Mesodermal cell (in vitro differentiated cells): ENCODE results near the gene DNAJB1.

Experiments used
- H3K27ac ChIP-seq: 2 replicates; pipeline ENCODE4 v1.7.0; 2013; ENCODE audit warnings: mild to moderate bottlenecking, low read depth, low read length, moderate library complexity; ENCODE audit not compliant: severe bottlenecking
- H3K36me3 ChIP-seq: 2 replicates; pipeline ENCODE4 v1.7.1; 2013; ENCODE audit warnings: mild to moderate bottlenecking, low read length, moderate library complexity; ENCODE audit not compliant: control insufficient read depth, insufficient read depth
- H3K4me1 ChIP-seq: one replicate; pipeline ENCODE4 v1.7.1; 2013; ENCODE audit warnings: mild to moderate bottlenecking, low read length; ENCODE audit not compliant: insufficient read depth, control insufficient read depth, poor library complexity, severe bottlenecking
- H3K4me3 ChIP-seq: 2 replicates; pipeline ENCODE4 v1.7.0; 2013; ENCODE audit warnings: low read length, control low read depth, mild to moderate bottlenecking; ENCODE audit not compliant: insufficient read depth, poor library complexity, severe bottlenecking; ENCODE audit errors: extremely low read depth
- H3K9me3 ChIP-seq: 2 replicates; pipeline ENCODE4 v1.7.1; 2013; ENCODE audit warnings: mild to moderate bottlenecking, low read length, moderate library complexity; ENCODE audit not compliant: control insufficient read depth
- WGBS, 2 experiments: methylation state at CpG; one replicate each; pipeline ENCODE4 v1.1.5; 2013; ENCODE audit warnings: missing lambda C conversion rate in 2 of 2; ENCODE audit not compliant: insufficient coverage in 2 of 2; 5-methylcytosine and 5-hydroxymethylcytosine counted together

Gene DNAJB1

GRCh38 chr19:14519245-14519859, 1.2 kb upstream of the DNAJB1 start:
- 94 to 97% methylated on average over 11 to 15 of the region's 22 CpGs for WGBS, 2 experiments
- H3K27ac ChIP-seq = peak overlapping the region; percentile 99
- no peak overlapping the region for H3K4me3 ChIP-seq
- H3K36me3 ChIP-seq = peaks cover 27% of the 10 kb centered on the region
- no peaks in the 10 kb centered on the region for H3K9me3 ChIP-seq
- H3K4me1 ChIP-seq = peaks cover 36% of the 10 kb centered on the region

GRCh38 chr19:14517446-14517839, 754 bp downstream of the DNAJB1 start:
- WGBS, 2 experiments = 0% methylated on average over 3 to 27 of the region's 32 CpGs
- Histone ChIP-seq H3K4me3 (peak overlapping the region; percentile 76), H3K4me1 (peaks cover 36% of the 10 kb centered on the region), H3K9me3 (no peaks in the 10 kb centered on the region), H3K36me3 (peaks cover 35% of the 10 kb centered on the region), H3K27ac (peak overlapping the region; percentile 97)

- peaks cover 33% of the 10 kb centered on the region for H3K4me1 ChIP-seq
- H3K4me3 ChIP-seq = peak overlapping the region; percentile 76
- H3K9me3 ChIP-seq = no peaks in the 10 kb centered on the region
- H3K36me3 ChIP-seq = peaks cover 35% of the 10 kb centered on the region
- no peak overlapping the region for H3K27ac ChIP-seq
- 52 to 63% methylated on average over 16 to 17 of the region's 22 CpGs for WGBS, 2 experiments
These were observed 1.3 kb downstream of the DNAJB1 start for GRCh38 chr19:14516746-14517438.

GRCh38 chr19:14516048-14516534, 2.1 kb downstream of the DNAJB1 start:
- no peaks in the 10 kb centered on the region for H3K9me3 ChIP-seq
- WGBS, 2 experiments = 94 to 96% methylated on average over 9 to 13 of the region's 15 CpGs
- H3K4me1 ChIP-seq = peaks cover 31% of the 10 kb centered on the region
- H3K4me3 ChIP-seq = peak overlapping the region; percentile 76
- H3K36me3 ChIP-seq = peaks cover 35% of the 10 kb centered on the region
- no peak overlapping the region for H3K27ac ChIP-seq

- H3K27ac ChIP-seq = no peak overlapping the region
- peaks cover 31% of the 10 kb centered on the region for H3K4me1 ChIP-seq
- peak overlapping the region; percentile 76 for H3K4me3 ChIP-seq
- H3K9me3 ChIP-seq = no peaks in the 10 kb centered on the region
- WGBS, 2 experiments = 92 to 94% methylated on average over 4 to 5 of the region's 8 CpGs
- H3K36me3 ChIP-seq = peaks cover 35% of the 10 kb centered on the region
These were observed 2.6 kb downstream of the DNAJB1 start for GRCh38 chr19:14515501-14516047.

GRCh38 chr19:14514215-14514863, 3.9 kb downstream of the DNAJB1 start:
- peaks cover 21% of the 10 kb centered on the region for H3K4me1 ChIP-seq
- 96 to 99% methylated on average over 7 of the region's 8 CpGs for WGBS, 2 experiments
- H3K9me3 ChIP-seq = no peaks in the 10 kb centered on the region
- H3K4me3 ChIP-seq = no peak overlapping the region
- H3K27ac ChIP-seq = peak overlapping the region; percentile 10
- H3K36me3 ChIP-seq = peaks cover 35% of the 10 kb centered on the region

GRCh38 chr19:14512406-14512961, 5.7 kb downstream of the DNAJB1 start:
- Histone ChIP-seq H3K36me3 (peaks cover 35% of the 10 kb centered on the region), H3K4me1 (peaks cover 20% of the 10 kb centered on the region), H3K4me3 (no peak overlapping the region), H3K27ac (no peak overlapping the region), H3K9me3 (no peaks in the 10 kb centered on the region)
- 93 to 99% methylated on average over 10 to 13 of the region's 14 CpGs for WGBS, 2 experiments

GRCh38 chr19:14511229-14511593, 7.0 kb downstream of the DNAJB1 start:
- Histone ChIP-seq H3K27ac (no peak overlapping the region), H3K36me3 (peaks cover 26% of the 10 kb centered on the region), H3K4me3 (no peak overlapping the region), H3K4me1 (peaks cover 18% of the 10 kb centered on the region), H3K9me3 (no peaks in the 10 kb centered on the region)
- WGBS, 2 experiments = 89 to 98% methylated on average over 4 of the region's 4 CpGs

GRCh38 chr19:14510311-14511228, 7.6 kb downstream of the DNAJB1 start:
- peaks cover 20% of the 10 kb centered on the region for H3K36me3 ChIP-seq
- H3K4me1 ChIP-seq = peaks cover 14% of the 10 kb centered on the region
- H3K9me3 ChIP-seq = no peaks in the 10 kb centered on the region
- H3K27ac ChIP-seq = no peak overlapping the region
- 88 to 91% methylated on average over 13 of the region's 22 CpGs for WGBS, 2 experiments
- H3K4me3 ChIP-seq = no peak overlapping the region
